Measurements from ENCODE around the gene SLC35F1. TPM values are rescaled to one million over a fixed set of nuclear protein-coding genes. Genes with fewer than 3 reads are reported as not detected.

Gene SLC35F1
- total RNA-seq, 2 donors from 2014 or later, result not detected

GRCh38 chr6:118299457-118299856 lies 392.4 kb downstream of the SLC35F1 start:
- H3K27me3 Mint-ChIP-seq, result peaks cover 10 to 13% of the 10 kb centered on the region in 2 donors
- no peaks in the 10 kb centered on the region for H3K4me1 Mint-ChIP-seq (ENCODE audit: low read depth in 2 of 2)
- DNase-seq (ENCODE audit: low spot score), result no peak
- no peak for ATAC-seq
- no peak overlapping the region for H3K27ac Mint-ChIP-seq
- H3K36me3 Mint-ChIP-seq, result no peaks in the 10 kb centered on the region
- no peak overlapping the region for H3K4me3 Mint-ChIP-seq
- no peaks in the 10 kb centered on the region for H3K9me3 Mint-ChIP-seq

GRCh38 chr6:118304321-118304720 lies 397.3 kb downstream of the SLC35F1 start:
- H3K36me3 Mint-ChIP-seq, result no peaks in the 10 kb centered on the region
- DNase-seq (ENCODE audit: low spot score), result no peak
- H3K4me3 Mint-ChIP-seq, result no peak overlapping the region
- ATAC-seq, result no peak
- peaks cover 10 to 26% of the 10 kb centered on the region in 2 donors for H3K27me3 Mint-ChIP-seq
- H3K4me1 Mint-ChIP-seq (ENCODE audit: low read depth in 2 of 2), result no peaks in the 10 kb centered on the region
- H3K27ac Mint-ChIP-seq, result no peak overlapping the region
- no peaks in the 10 kb centered on the region for H3K9me3 Mint-ChIP-seq

DNA sequence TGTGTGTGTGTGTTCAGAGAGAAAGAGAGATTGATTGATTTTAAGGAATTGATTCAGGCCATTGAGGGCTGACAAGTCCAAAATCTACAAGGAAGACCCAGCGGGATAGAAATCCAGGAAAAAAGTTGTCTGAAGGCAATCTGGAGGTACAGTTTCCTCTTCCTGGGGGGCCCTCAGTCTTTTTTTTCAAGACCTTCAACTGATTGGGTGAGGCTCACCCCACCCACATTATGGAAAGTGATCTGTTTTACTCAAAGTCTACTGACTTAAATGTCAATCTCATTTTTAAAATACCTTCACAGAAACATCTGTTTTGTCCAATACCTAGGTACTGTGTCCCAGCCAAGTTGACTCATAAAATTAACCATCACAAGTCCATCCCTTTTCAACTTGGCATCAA lies 398.0 kb downstream of the SLC35F1 start:
- Mint-ChIP-seq H3K27ac (no peak overlapping the region), H3K27me3 (peaks cover 10 to 26% of the 10 kb centered on the region in 2 donors), H3K4me1 (ENCODE audit: low read depth in 2 of 2) (no peaks in the 10 kb centered on the region), H3K9me3 (no peaks in the 10 kb centered on the region), H3K4me3 (no peak overlapping the region), H3K36me3 (no peaks in the 10 kb centered on the region)
- DNase-seq (ENCODE audit: low spot score) (no peak), ATAC-seq (no peak)

DNA sequence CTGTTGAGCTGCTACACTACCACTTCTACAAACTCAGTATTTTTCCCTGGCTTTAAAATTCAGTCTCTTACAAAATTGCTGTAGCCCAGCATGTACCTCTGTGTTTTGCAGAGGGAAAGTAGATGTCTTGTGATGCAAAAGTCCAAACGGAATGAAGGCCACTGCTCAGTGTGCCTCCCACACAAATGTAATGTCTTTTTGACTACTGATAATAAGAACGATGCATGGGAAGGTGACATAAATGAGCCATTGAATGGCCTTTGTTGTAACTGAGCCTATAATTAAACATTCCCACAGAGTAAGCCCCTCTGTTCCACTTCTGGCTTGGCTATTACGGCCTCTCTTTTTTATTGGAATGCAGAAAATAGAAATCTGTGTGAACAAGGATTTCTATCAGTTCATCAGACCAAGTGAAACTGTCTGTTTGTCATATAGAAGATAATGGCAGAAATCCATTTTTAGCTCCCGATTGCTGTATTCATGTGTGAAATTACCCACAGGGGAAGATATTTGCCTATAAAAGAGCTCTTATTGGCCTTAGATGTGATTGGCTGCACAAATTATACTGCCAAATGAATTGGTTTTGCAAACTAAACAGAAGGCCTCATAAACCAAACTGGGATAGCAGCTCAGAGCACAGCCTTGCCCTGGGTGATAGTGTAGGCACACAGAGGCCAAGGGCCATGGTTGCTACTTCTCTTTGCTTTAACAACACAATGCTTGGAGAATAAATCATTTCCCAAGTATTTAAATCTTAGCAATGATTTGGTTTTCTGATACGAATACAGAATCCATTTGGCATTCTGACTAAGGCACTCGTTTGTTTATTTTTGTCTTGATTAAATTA lies 399.6 kb downstream of the SLC35F1 start:
- DNase-seq (ENCODE audit: low spot score) (no peak), ATAC-seq (no peak)
- H3K4me3 Mint-ChIP-seq, result no peak overlapping the region
- no peaks in the 10 kb centered on the region for H3K9me3 Mint-ChIP-seq
- no peaks in the 10 kb centered on the region for H3K4me1 Mint-ChIP-seq (ENCODE audit: low read depth in 2 of 2)
- H3K27ac Mint-ChIP-seq, result no peak overlapping the region
- no peaks in the 10 kb centered on the region for H3K36me3 Mint-ChIP-seq
- H3K27me3 Mint-ChIP-seq, result peaks cover 12 to 33% of the 10 kb centered on the region in 2 donors

DNA sequence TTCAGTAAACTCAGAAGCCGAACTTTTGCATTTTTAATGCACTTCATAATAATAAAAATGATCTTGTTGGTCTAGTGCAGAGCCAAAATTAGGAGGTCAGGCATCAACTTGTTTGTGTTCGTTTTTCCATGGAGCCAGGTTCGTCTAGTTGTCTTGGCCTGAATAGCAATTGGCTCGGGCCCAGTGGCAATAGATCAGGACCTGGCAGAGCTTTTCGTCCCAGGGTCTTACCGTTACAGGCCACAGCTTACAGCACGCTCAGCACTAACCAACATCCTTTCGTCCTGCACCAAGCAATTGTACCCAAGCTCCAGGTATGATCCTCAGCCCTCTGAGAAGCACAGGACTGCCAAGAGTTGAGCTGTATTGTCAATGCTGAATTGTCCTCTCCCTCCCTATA lies 400.5 kb downstream of the SLC35F1 start:
- DNase-seq (ENCODE audit: low spot score), result no peak
- no peaks in the 10 kb centered on the region for H3K4me1 Mint-ChIP-seq (ENCODE audit: low read depth in 2 of 2)
- H3K27me3 Mint-ChIP-seq, result peaks cover 10 to 28% of the 10 kb centered on the region in 2 donors
- ATAC-seq, result no peak
- H3K4me3 Mint-ChIP-seq, result no peak overlapping the region
- no peak overlapping the region for H3K27ac Mint-ChIP-seq
- no peaks in the 10 kb centered on the region for H3K9me3 Mint-ChIP-seq
- no peaks in the 10 kb centered on the region for H3K36me3 Mint-ChIP-seq

- H3K4me1 Mint-ChIP-seq (ENCODE audit: low read depth in 2 of 2), result no peaks in the 10 kb centered on the region
- no peak for ATAC-seq
- H3K9me3 Mint-ChIP-seq, result no peaks in the 10 kb centered on the region
Observed at GRCh38 chr6:118309337-118310093, 402.5 kb downstream of the SLC35F1 start.

GRCh38 chr6:118313208-118313607 lies 406.1 kb downstream of the SLC35F1 start:
- H3K27ac Mint-ChIP-seq, result no peak overlapping the region
- ATAC-seq, result no peak
- no peak overlapping the region for H3K4me3 Mint-ChIP-seq
- no peak for DNase-seq (ENCODE audit: low spot score)
- no peaks in the 10 kb centered on the region for H3K36me3 Mint-ChIP-seq
- H3K27me3 Mint-ChIP-seq, result peaks cover 11 to 36% of the 10 kb centered on the region in 2 donors
- H3K9me3 Mint-ChIP-seq, result no peaks in the 10 kb centered on the region
- H3K4me1 Mint-ChIP-seq (ENCODE audit: low read depth in 2 of 2), result no peaks in the 10 kb centered on the region

More at GRCh38 chr6:118309337-118310093, 402.5 kb downstream of the SLC35F1 start:
- no peak for DNase-seq (ENCODE audit: low spot score)
- H3K36me3 Mint-ChIP-seq, result no peaks in the 10 kb centered on the region
- peaks cover 15 to 39% of the 10 kb centered on the region in 2 donors for H3K27me3 Mint-ChIP-seq
- H3K27ac Mint-ChIP-seq, result no peak overlapping the region
- H3K4me3 Mint-ChIP-seq, result no peak overlapping the region

GRCh38 chr6:118313762-118314161 lies 406.7 kb downstream of the SLC35F1 start:
- Mint-ChIP-seq H3K27ac (no peak overlapping the region), H3K27me3 (peaks cover 11 to 36% of the 10 kb centered on the region in 2 donors), H3K4me1 (ENCODE audit: low read depth in 2 of 2) (no peaks in the 10 kb centered on the region), H3K4me3 (no peak overlapping the region), H3K36me3 (no peaks in the 10 kb centered on the region), H3K9me3 (no peaks in the 10 kb centered on the region)
- DNase-seq (ENCODE audit: low spot score) (no peak), ATAC-seq (no peak)

- Mint-ChIP-seq H3K4me1 (ENCODE audit: low read depth in 2 of 2) (no peaks in the 10 kb centered on the region), H3K36me3 (no peaks in the 10 kb centered on the region), H3K9me3 (no peaks in the 10 kb centered on the region), H3K27me3 (peaks cover 5 to 28% of the 10 kb centered on the region in 2 donors), H3K4me3 (no peak overlapping the region), H3K27ac (no peak overlapping the region)
- DNase-seq (ENCODE audit: low spot score) (no peak), ATAC-seq (no peak)
Observed at GRCh38 chr6:118316796-118317384, 409.8 kb downstream of the SLC35F1 start.

DNA sequence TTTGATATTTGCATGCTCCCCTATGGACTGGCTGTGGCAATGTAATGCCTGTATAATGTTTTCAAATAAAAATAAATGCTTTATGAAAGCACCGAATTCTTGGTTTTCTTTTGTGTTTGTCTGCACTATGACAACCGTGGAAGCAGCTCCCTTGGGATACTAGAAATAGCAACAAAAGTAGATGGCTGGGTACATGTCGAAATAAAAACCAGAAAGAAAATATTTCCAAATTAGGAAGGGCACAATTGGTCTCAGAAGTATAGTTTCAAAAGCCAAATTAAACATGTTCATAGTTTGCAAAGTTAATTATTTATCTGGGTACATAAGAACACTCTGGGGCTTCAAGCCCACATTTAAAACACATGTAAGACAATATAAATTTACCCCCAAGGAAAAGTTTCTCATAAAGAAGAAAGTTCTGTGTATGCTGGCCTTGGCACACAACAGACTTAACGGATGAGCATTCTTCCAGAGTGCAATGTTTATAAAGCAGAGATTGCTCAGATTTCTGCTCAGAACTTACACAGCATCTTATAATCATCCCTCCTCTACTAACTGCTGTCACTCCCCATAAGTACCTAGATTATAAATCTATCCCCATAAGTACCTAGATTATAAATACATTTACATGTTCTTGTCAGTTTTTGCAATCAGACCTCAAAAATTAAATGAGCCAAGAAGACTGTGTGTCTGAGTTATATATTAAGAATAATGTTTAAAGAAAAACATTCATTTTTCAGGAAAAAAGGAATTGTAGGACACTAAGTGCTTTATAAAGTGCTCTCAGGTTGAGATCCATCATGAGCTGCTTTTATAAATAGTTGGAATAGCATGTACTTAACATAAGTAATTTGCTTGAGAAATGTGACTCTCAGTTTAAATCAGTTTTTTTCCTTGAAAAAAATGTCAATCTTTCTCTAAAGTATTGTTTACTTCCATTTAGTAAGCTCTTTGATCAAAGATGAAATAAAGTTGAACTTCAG lies 410.8 kb downstream of the SLC35F1 start:
- no peaks in the 10 kb centered on the region for H3K9me3 Mint-ChIP-seq
- no peak overlapping the region for H3K27ac Mint-ChIP-seq
- H3K27me3 Mint-ChIP-seq, result peaks cover 3 to 28% of the 10 kb centered on the region in 2 donors
- no peaks in the 10 kb centered on the region for H3K4me1 Mint-ChIP-seq (ENCODE audit: low read depth in 2 of 2)
- H3K4me3 Mint-ChIP-seq, result no peak overlapping the region
- H3K36me3 Mint-ChIP-seq, result no peaks in the 10 kb centered on the region
- ATAC-seq (no peak), DNase-seq (ENCODE audit: low spot score) (no peak)

- H3K4me3 Mint-ChIP-seq, result no peak overlapping the region
- no peak overlapping the region for H3K27ac Mint-ChIP-seq
- no peak for ATAC-seq
- H3K9me3 Mint-ChIP-seq, result no peaks in the 10 kb centered on the region
- peaks cover 0 to 21% of the 10 kb centered on the region in 2 donors for H3K27me3 Mint-ChIP-seq
- DNase-seq (ENCODE audit: low spot score), result no peak
- H3K36me3 Mint-ChIP-seq, result no peaks in the 10 kb centered on the region
- H3K4me1 Mint-ChIP-seq (ENCODE audit: low read depth in 2 of 2), result no peaks in the 10 kb centered on the region
Observed at GRCh38 chr6:118318648-118319047, 411.6 kb downstream of the SLC35F1 start.

- no peak for DNase-seq (ENCODE audit: low spot score)
- Mint-ChIP-seq H3K9me3 (no peaks in the 10 kb centered on the region), H3K27me3 (peaks cover 0 to 15% of the 10 kb centered on the region in 2 donors), H3K27ac (no peak overlapping the region), H3K36me3 (no peaks in the 10 kb centered on the region), H3K4me1 (ENCODE audit: low read depth in 2 of 2) (no peaks in the 10 kb centered on the region), H3K4me3 (no peak overlapping the region)
- ATAC-seq, result no peak
Observed at GRCh38 chr6:118319416-118319815, 412.4 kb downstream of the SLC35F1 start.

Measured in natural killer cell treated with Interleukin-12 subunit alpha and Interleukin-12 subunit beta and Interleukin-15 and Interleukin-18, amount 100 ng/mL, for 72 hours (primary cell).